Measurements from ENCODE around the gene CYP2E1.
"Not testable (repeated sequence)": the region's sequence is repeated elsewhere in the genome, so short reads cannot be mapped to it uniquely, and the experiment has no call there.

DNA sequence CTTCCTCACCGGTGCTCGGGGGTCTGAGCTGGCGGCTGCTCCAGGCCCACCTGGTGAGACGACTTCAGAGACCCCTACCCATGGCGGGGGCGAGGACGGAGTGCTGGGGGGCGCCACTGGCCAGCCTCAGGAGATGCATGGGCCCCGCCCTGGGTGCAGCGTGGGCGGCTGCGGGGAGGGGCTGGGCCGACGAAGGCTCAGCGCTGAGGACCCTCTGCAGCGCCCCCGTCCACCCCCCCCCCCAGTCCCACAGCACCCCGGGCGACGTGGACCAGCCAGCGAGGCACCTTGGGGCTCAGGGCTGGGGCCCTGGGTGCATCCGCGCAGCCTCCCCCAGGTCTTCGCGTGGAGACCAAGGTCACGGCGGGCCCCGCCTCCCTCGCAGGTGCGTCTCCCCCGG is 49.9 kb downstream of the CYP2E1 start:
- TF ChIP-seq, protein P1, sequence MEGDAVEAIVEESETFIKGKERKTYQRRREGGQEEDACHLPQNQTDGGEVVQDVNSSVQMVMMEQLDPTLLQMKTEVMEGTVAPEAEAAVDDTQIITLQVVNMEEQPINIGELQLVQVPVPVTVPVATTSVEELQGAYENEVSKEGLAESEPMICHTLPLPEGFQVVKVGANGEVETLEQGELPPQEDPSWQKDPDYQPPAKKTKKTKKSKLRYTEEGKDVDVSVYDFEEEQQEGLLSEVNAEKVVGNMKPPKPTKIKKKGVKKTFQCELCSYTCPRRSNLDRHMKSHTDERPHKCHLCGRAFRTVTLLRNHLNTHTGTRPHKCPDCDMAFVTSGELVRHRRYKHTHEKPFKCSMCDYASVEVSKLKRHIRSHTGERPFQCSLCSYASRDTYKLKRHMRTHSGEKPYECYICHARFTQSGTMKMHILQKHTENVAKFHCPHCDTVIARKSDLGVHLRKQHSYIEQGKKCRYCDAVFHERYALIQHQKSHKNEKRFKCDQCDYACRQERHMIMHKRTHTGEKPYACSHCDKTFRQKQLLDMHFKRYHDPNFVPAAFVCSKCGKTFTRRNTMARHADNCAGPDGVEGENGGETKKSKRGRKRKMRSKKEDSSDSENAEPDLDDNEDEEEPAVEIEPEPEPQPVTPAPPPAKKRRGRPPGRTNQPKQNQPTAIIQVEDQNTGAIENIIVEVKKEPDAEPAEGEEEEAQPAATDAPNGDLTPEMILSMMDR (IDR thresholded peaks at IDR 0.05), result not testable (repeated sequence)
- TF ChIP-seq POLR2A (IDR thresholded peaks at IDR 0.05), result not testable (repeated sequence)
